C4-2B (cell line): Measurements from ENCODE around the gene NKX3-2.

Experiments used
- H3K27ac ChIP-seq: fragments of 450-650 bp; 2 replicates; pipeline ENCODE4 v1.5.1; 2017
- ZFX ChIP-seq: fragments of 450-650 bp; IDR thresholded peaks from 2 replicates; pipeline ENCODE4 v1.6.1; 2017
- TF ChIP-seq, protein P1 (sequence below): fragments of 450-650 bp; conservative IDR thresholded peaks from 2 replicates; pipeline ENCODE4 v1.5.1; 2017; ENCODE audit warnings: mild to moderate bottlenecking

Gene NKX3-2

DNA sequence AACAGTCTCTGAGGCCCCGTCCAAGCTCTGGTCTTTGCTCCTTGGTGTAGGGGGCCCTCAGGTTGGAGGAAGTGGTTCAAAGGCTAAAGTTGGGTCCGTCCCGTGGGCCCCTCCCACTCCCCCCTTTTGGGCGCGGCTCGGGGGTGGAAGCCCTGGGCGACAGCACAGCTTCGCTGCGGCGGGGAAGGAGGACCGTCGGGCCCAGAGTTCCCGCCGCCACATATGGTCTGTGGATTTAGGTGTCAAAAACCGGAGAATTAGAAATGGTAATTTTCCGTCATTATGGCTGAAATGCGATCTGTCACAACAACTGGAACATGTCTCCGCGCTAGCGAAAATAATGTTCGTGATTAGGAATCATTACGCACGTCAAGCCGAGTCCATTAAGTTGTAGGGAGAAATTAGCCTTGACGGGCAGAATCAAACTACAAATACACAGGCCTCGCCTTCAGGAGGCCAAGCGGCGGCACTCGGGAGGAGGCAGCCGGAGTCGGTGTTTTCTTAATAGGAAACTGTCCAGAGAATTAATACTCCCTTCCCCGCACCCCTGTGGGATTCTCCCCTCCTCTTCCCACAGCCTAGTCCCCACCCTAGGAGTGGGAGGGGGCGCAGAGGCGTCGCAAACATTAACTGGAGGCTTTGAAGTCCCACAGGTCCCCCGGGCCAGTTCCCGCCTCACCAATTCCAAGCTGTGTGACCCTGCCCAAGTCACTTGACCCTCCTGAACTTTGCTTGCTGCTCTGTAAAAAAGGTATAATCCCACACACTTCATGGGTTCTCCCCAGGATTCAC is 15.0 kb downstream of the NKX3-2 start:
- H3K27ac ChIP-seq: no peak overlapping the region
- TF ChIP-seq, protein P1, sequence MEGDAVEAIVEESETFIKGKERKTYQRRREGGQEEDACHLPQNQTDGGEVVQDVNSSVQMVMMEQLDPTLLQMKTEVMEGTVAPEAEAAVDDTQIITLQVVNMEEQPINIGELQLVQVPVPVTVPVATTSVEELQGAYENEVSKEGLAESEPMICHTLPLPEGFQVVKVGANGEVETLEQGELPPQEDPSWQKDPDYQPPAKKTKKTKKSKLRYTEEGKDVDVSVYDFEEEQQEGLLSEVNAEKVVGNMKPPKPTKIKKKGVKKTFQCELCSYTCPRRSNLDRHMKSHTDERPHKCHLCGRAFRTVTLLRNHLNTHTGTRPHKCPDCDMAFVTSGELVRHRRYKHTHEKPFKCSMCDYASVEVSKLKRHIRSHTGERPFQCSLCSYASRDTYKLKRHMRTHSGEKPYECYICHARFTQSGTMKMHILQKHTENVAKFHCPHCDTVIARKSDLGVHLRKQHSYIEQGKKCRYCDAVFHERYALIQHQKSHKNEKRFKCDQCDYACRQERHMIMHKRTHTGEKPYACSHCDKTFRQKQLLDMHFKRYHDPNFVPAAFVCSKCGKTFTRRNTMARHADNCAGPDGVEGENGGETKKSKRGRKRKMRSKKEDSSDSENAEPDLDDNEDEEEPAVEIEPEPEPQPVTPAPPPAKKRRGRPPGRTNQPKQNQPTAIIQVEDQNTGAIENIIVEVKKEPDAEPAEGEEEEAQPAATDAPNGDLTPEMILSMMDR: no peak
- no peak for TF ChIP-seq ZFX

DNA sequence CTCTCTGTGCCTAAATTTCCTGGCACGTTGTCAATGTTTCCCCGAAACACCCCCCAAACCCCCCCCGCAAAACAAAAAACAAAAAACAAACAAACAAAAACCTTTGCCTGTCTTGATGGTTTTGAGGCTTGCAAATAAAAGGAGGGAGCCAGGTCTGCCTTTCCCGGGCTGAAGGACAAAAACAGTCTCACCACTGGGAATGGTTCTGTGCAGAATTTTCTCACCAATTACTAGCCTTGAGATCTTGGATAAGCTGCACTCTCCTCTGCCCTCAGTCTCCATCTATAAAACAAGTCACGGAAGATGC is 15.5 kb downstream of the NKX3-2 start:
- no peak overlapping the region for H3K27ac ChIP-seq
- TF ChIP-seq, protein P1: no peak
- TF ChIP-seq ZFX: no peak

DNA sequence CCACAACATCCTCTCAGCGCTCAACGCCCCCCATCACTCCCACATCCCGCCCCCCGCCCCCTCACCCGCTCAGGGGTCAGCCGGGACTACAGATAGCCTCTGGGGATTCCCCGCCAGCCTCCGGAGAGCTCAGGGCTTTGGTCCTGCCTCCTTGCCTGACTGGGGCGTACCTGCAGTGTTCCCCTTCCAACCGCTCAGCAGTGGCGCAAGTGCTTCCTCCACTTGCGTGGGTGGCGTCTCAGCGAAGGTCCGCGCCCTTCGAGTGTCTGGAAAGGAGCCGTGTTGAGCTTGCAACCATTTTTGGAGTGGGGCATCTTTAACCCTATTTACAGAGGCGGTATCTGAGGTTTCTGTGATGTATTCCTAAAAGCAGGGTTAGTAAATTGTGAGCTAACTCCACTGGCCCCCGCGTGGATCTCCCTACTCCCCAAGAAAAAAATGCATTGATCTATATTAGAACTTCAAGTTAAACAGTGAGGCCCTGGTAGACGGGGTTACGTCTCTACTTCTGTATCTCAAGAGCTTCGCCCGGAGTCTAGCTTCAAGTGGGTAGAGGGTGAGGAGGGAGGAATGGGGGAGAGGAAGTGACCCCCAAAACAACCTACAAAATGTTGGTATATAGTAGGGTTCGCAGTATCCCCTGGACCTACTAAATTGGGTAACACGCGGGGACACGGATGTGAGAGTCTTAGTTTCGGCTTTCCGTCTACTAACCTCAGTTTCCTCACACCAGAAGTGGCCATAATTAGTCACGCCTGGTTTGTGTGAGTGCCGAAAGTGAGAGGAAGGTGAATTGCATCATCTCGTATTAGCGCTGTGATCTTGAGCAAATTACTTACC is 16.1 kb downstream of the NKX3-2 start:
- TF ChIP-seq, protein P1: no peak
- TF ChIP-seq ZFX: no peak
- no peak overlapping the region for H3K27ac ChIP-seq

DNA sequence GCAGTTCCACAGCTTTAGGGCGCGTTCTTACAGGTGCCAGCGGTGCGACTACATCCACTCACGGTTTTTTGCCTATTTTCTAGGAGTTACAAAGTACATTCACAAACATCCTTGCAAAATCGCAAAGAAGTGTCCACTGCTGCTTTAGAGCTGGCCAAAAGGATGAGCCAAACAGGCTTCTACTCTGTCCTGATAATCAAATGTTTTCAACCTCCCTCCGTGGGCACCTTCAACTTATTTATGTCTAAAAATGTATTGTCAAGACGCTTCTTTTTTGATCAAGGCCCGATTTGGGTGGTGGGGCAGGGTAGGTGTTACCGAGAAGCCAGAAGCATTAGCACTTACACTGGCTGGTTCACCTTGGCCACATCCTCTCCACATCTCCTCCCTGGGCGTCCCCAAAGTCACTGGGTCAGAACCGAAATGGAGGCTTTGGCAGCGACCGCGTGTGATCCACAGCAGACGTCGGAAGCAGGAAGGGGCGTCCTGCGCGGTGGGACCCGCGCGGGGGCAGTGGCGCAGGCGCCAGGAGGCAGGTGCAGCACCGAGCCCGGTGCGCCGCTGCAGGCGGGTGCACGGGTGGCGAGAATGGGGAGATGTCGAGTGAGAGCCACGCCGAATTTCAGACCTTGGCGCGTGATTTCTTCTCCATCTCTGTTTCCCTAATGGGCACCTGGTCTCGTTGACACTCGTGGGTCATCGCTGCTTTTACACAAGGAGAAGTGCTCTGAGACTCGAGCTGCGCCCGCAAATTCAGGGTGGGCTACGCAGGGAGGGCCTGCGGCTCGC is 16.9 kb downstream of the NKX3-2 start:
- TF ChIP-seq, protein P1: no peak
- TF ChIP-seq ZFX: no peak

DNA sequence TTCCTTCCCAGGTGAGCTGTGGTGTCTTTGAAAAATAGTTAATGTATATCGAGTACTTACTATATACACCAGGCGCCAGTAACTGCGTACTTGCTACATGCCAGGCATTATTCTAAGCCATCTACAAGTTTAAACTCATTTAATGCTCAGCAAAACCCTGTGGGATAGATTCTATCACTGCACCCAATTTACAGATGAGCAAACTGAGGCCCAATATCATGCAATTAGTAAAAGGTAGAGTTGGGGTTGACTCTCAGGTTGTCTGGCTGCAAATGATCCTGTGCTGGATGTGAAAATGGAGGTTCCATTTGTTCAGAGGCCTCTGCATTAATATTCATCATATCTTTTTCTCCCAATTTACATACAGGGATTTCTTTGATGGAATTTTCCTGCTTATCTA is 17.6 kb downstream of the NKX3-2 start:
- TF ChIP-seq, protein P1: no peak
- TF ChIP-seq ZFX: no peak
- no peak overlapping the region for H3K27ac ChIP-seq

More for the DNA sequence above, 16.9 kb downstream of the NKX3-2 start:
- H3K27ac ChIP-seq: no peak overlapping the region

DNA sequence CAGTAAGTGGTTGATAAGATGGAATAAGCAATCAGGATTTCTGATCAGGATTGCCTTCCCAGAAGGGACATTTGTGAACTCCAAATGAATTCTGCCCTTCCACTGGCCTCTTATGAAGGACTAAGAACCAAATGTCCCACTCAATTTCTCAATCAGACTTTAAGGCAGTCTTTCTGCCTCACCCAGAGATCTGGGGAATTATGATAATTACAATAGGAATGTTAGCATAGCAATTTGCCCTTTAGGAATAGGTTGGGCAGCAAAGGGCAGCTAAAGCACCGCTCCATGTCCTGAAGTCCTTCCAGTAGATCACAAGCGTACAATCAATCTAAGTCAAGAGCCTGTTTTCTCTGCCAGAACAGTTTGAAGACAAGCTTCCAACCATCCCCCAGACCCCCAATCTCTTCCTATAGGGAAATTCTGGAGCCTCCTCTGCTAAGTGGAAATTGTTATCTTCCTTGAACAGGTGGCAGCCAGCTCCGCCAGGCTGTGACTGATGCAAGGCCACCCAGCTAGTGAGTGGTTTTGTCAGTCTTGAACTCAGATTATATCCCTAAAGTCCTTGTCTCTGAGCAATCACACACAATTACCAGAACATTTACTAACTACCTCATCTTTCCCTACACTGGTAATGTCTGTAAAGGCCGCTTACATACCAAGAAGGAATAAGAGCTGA is 18.6 kb downstream of the NKX3-2 start:
- TF ChIP-seq, protein P1: no peak
- no peak for TF ChIP-seq ZFX
- no peak overlapping the region for H3K27ac ChIP-seq
